ENCODE results near the gene CMSS1.

Gene CMSS1

GRCh38 chr3:99854756-99855298 is 37.2 kb downstream of the CMSS1 start:
- DNase-seq (ENCODE audit: low read depth), result no peak

- no peak for DNase-seq (ENCODE audit: low read depth)
Measured at GRCh38 chr3:99855900-99856299, 38.2 kb downstream of the CMSS1 start.

- DNase-seq (ENCODE audit: low read depth), result no peak
Measured at GRCh38 chr3:99856437-99857220, 39.0 kb downstream of the CMSS1 start.

- no peak for DNase-seq (ENCODE audit: low read depth)
Measured at GRCh38 chr3:99857278-99857677, 39.6 kb downstream of the CMSS1 start.

- DNase-seq (ENCODE audit: low read depth), result no peak
Measured at GRCh38 chr3:99858469-99858868, 40.8 kb downstream of the CMSS1 start.

GRCh38 chr3:99859825-99860224 is 42.2 kb downstream of the CMSS1 start:
- no peak for DNase-seq (ENCODE audit: low read depth)

GRCh38 chr3:99861216-99861615 is 43.6 kb downstream of the CMSS1 start:
- no peak for DNase-seq (ENCODE audit: low read depth)

GRCh38 chr3:99862208-99862607 is 44.5 kb downstream of the CMSS1 start:
- no peak for DNase-seq (ENCODE audit: low read depth)

GRCh38 chr3:99863002-99863401 is 45.3 kb downstream of the CMSS1 start:
- no peak for DNase-seq (ENCODE audit: low read depth)

- no peak for DNase-seq (ENCODE audit: low read depth)
Measured at GRCh38 chr3:99863588-99863987, 45.9 kb downstream of the CMSS1 start.

- DNase-seq (ENCODE audit: low read depth), result no peak
Measured at GRCh38 chr3:99864289-99864688, 46.6 kb downstream of the CMSS1 start.

- no peak for DNase-seq (ENCODE audit: low read depth)
Measured at GRCh38 chr3:99865321-99865720, 47.7 kb downstream of the CMSS1 start.

GRCh38 chr3:99866261-99866761 is 48.6 kb downstream of the CMSS1 start:
- DNase-seq (ENCODE audit: low read depth), result no peak

- DNase-seq (ENCODE audit: low read depth), result no peak
Measured at GRCh38 chr3:99867594-99868310, 50.1 kb downstream of the CMSS1 start.

- DNase-seq (ENCODE audit: low read depth), result no peak
Measured at GRCh38 chr3:99868311-99868646, 50.6 kb downstream of the CMSS1 start.

GRCh38 chr3:99869621-99870020 is 52.0 kb downstream of the CMSS1 start:
- DNase-seq (ENCODE audit: low read depth), result no peak

GRCh38 chr3:99870712-99871111 is 53.0 kb downstream of the CMSS1 start:
- no peak for DNase-seq (ENCODE audit: low read depth)

GRCh38 chr3:99871231-99872045 is 53.8 kb downstream of the CMSS1 start:
- no peak for DNase-seq (ENCODE audit: low read depth)

GRCh38 chr3:99872923-99873254 is 55.2 kb downstream of the CMSS1 start:
- DNase-seq (ENCODE audit: low read depth), result no peak

GRCh38 chr3:99873269-99874102 is 55.8 kb downstream of the CMSS1 start:
- DNase-seq (ENCODE audit: low read depth), result no peak

GRCh38 chr3:99874237-99875002 is 56.8 kb downstream of the CMSS1 start:
- no peak for DNase-seq (ENCODE audit: low read depth)
